IMR-90 (cell line): ENCODE results near the gene ENPP3. TPM values are rescaled to one million over a fixed set of nuclear protein-coding genes. Genes with fewer than 3 reads are reported as not detected.

Source experiments
- ATAC-seq: fragments of 200-7000 bp; cut with Tn5 transposase; 2 replicates; pipeline ENCODE4 v1.9.1; 2020; ENCODE audit warnings: low read depth, mild to moderate bottlenecking, moderate library complexity
- BruUV-seq: library from RNA; stranded (reverse); fragments of 400-500 nt; replicated peaks from 2 replicates; lab custom pipeline; 2021; lab: Mats Ljungman, UMichigan
- CTCF ChIA-PET: fragments of 300-600 bp; formaldehyde crosslinking; extraction: SDS; loops from one replicate; lab custom pipeline; 2021; ENCODE audit warnings: antibody characterized with exemption; lab: Yijun Ruan, JAX
- POLR2A ChIA-PET: fragments of 300-600 bp; sonication (Branson Sonifier 250); formaldehyde crosslinking; loops from one replicate; lab custom pipeline; 2022; ENCODE audit warnings: antibody characterized with exemption; ENCODE audit not compliant: unreplicated experiment; lab: Charles Lee
- DNase-seq: peaks from one replicate; pipeline ENCODE4 v3.0.0; 2013
- H2AFZ ChIP-seq: replicated peaks from 2 replicates; pipeline ENCODE3; 2013; ENCODE audit warnings: low read length, mild to moderate bottlenecking; ENCODE audit not compliant: poor library complexity
- H2AK5ac ChIP-seq: 2 replicates; pipeline ENCODE4 v1.6.1; 2013; ENCODE audit warnings: low read depth, low read length, inconsistent platforms
- H2AK9ac ChIP-seq: replicated peaks from 2 replicates; pipeline ENCODE3; 2013; ENCODE audit warnings: mild to moderate bottlenecking, low read depth, low read length, moderate library complexity; ENCODE audit not compliant: poor library complexity
- H2BK120ac ChIP-seq: 2 replicates; pipeline ENCODE4 v1.6.1; 2013; ENCODE audit warnings: low read depth, low read length, inconsistent platforms
- H2BK15ac ChIP-seq: 3 replicates; pipeline ENCODE4 v1.6.1; 2013; ENCODE audit warnings: low read depth, low read length, inconsistent platforms
- H2BK20ac ChIP-seq: 2 replicates; pipeline ENCODE4 v1.6.1; 2013; ENCODE audit warnings: low read depth, mild to moderate bottlenecking, inconsistent platforms, low read length, moderate library complexity
- H2BK5ac ChIP-seq: 2 replicates; pipeline ENCODE4 v1.6.1; 2013; ENCODE audit warnings: mild to moderate bottlenecking, low read depth, low read length, inconsistent platforms; ENCODE audit not compliant: poor library complexity, severe bottlenecking
- H3K14ac ChIP-seq: replicated peaks from 2 replicates; pipeline ENCODE4 v1.6.1; 2013; ENCODE audit warnings: low read depth, low read length, inconsistent platforms
- H3K18ac ChIP-seq: 2 replicates; pipeline ENCODE4 v1.6.1; 2013; ENCODE audit warnings: low read depth, low read length, control low read depth
- H3K23ac ChIP-seq: 2 replicates; pipeline ENCODE4 v1.6.1; 2013; ENCODE audit warnings: low read depth, low read length, inconsistent platforms
- H3K27ac ChIP-seq: 2 replicates; pipeline ENCODE4 v1.5.1; 2013; ENCODE audit warnings: mild to moderate bottlenecking, control low read depth, low read length; ENCODE audit not compliant: insufficient read depth
- H3K27me3 ChIP-seq: 2 replicates; pipeline ENCODE4 v1.6.1; 2013; ENCODE audit warnings: low read length; ENCODE audit not compliant: control insufficient read depth, insufficient read depth
- H3K36me3 ChIP-seq: 2 replicates; pipeline ENCODE4 v1.6.1; 2013; ENCODE audit warnings: low read length, mixed read lengths; ENCODE audit not compliant: control insufficient read depth, insufficient read depth
- H3K4ac ChIP-seq: 2 replicates; pipeline ENCODE4 v1.6.1; 2013; ENCODE audit warnings: low read depth, low read length, inconsistent platforms
- H3K4me1 ChIP-seq: 2 replicates; pipeline ENCODE4 v1.6.1; 2013; ENCODE audit warnings: low read length, mixed read lengths; ENCODE audit not compliant: control insufficient read depth, insufficient read depth
- H3K4me2 ChIP-seq: 2 replicates; pipeline ENCODE4 v1.6.1; 2013; ENCODE audit warnings: low read depth, mild to moderate bottlenecking, control low read depth, low read length, moderate library complexity
- H3K4me3 ChIP-seq: 2 replicates; pipeline ENCODE4 v1.5.1; 2013; ENCODE audit warnings: low read depth, mild to moderate bottlenecking, control low read depth, low read length, moderate library complexity; ENCODE audit not compliant: insufficient read depth
- H3K56ac ChIP-seq: 2 replicates; pipeline ENCODE4 v1.6.1; 2013; ENCODE audit warnings: low read length, inconsistent platforms; ENCODE audit not compliant: insufficient read depth; ENCODE audit errors: extremely low read depth
- H3K79me1 ChIP-seq, 2 experiments: 2 replicates each; pipeline ENCODE4 v1.6.1; 2013; ENCODE audit warnings: low read length in 2 of 2, inconsistent platforms in 1 of 2, low read depth in 1 of 2
- H3K9ac ChIP-seq: 2 replicates; pipeline ENCODE4 v1.6.1; 2013; ENCODE audit warnings: low read depth, low read length, control low read depth
- H3K9me1 ChIP-seq: 2 replicates; pipeline ENCODE4 v1.6.1; 2013; ENCODE audit warnings: low read length, inconsistent platforms; ENCODE audit not compliant: insufficient read depth
- H3K9me3 ChIP-seq: 2 replicates; pipeline ENCODE4 v1.6.1; 2013; ENCODE audit warnings: low read length; ENCODE audit not compliant: control insufficient read depth, insufficient read depth
- H4K20me1 ChIP-seq: 2 replicates; pipeline ENCODE4 v1.6.1; 2013; ENCODE audit warnings: low read length, inconsistent platforms; ENCODE audit not compliant: insufficient read depth
- H4K5ac ChIP-seq: 2 replicates; pipeline ENCODE4 v1.6.1; 2013; ENCODE audit warnings: mild to moderate bottlenecking, low read depth, low read length, control low read depth
- H4K8ac ChIP-seq, 2 experiments: 2 replicates each; pipeline ENCODE4 v1.6.1; 2013; ENCODE audit warnings: low read depth in 2 of 2, low read length in 2 of 2, control low read depth in 1 of 2, inconsistent platforms in 1 of 2
- H4K91ac ChIP-seq: 2 replicates; pipeline ENCODE4 v1.6.1; 2013; ENCODE audit warnings: low read depth, low read length, inconsistent platforms; ENCODE audit not compliant: insufficient read depth
- BHLHE40 ChIP-seq: fragments of 150-350 bp; IDR thresholded peaks from 2 replicates; pipeline ENCODE4 v1.6.1; 2016; ENCODE audit warnings: mild to moderate bottlenecking, low read depth, low read length
- CEBPB ChIP-seq: IDR thresholded peaks from 2 replicates; pipeline ENCODE4 v1.6.1; 2012; ENCODE audit warnings: low read depth, low read length, improper control_type of control experiment
- CTCF ChIP-seq: conservative IDR thresholded peaks from 2 replicates; pipeline ENCODE4 v1.5.1; 2012; ENCODE audit warnings: mild to moderate bottlenecking, low read depth, low read length, improper control_type of control experiment
- ELK1 ChIP-seq: fragments of 150-350 bp; IDR thresholded peaks from 2 replicates; pipeline ENCODE4 v1.6.1; 2016; ENCODE audit warnings: low read depth, mild to moderate bottlenecking, low read length, moderate library complexity, borderline replicate concordance
- MAZ ChIP-seq: IDR thresholded peaks from 2 replicates; pipeline ENCODE4 v1.6.1; 2012; ENCODE audit warnings: low read depth, mild to moderate bottlenecking, low read length, improper control_type of control experiment, moderate library complexity, borderline replicate concordance
- MXI1 ChIP-seq: IDR thresholded peaks from 2 replicates; pipeline ENCODE4 v1.6.1; 2012; ENCODE audit warnings: low read depth, mild to moderate bottlenecking, low read length, moderate library complexity, borderline replicate concordance
- POLR2A ChIP-seq: IDR thresholded peaks from 2 replicates; pipeline ENCODE4 v1.6.1; 2012; ENCODE audit warnings: mild to moderate bottlenecking, low read depth, low read length
- RFX5 ChIP-seq: IDR thresholded peaks from 2 replicates; pipeline ENCODE4 v1.8.0; 2012; ENCODE audit warnings: low read depth, mild to moderate bottlenecking, low read length, moderate library complexity
- SMC3 ChIP-seq: fragments of 150-350 bp; IDR thresholded peaks from 2 replicates; pipeline ENCODE4 v1.6.1; 2016; ENCODE audit warnings: low read depth, mild to moderate bottlenecking, antibody characterized with exemption, low read length, moderate library complexity
- USF2 ChIP-seq: fragments of 150-350 bp; IDR thresholded peaks from 2 replicates; pipeline ENCODE4 v1.6.1; 2017; ENCODE audit warnings: mild to moderate bottlenecking, antibody characterized with exemption, low read length, low read depth
- WGBS, 2 experiments: methylation state at CpG; one replicate each; pipeline versions ENCODE4 v1.1.5 to v1.1.7; 2013; ENCODE audit warnings: missing lambda C conversion rate in 2 of 2; ENCODE audit not compliant: insufficient read length in 1 of 2; ENCODE audit errors: extremely low coverage in 2 of 2; 5-methylcytosine and 5-hydroxymethylcytosine counted together
- dilution Hi-C: fragments of 300-500 bp; cut with HindIII; formaldehyde crosslinking; loops from one replicate; pipeline ENCODE4 v1.14.3; 2018; ENCODE audit warnings: low sequenced_read_pairs; ENCODE audit not compliant: unreplicated experiment
- in situ Hi-C: fragments of 300-500 bp; cut with MboI; formaldehyde crosslinking; loops from 3 replicates; pipeline ENCODE4 v1.14.3; 2019; ENCODE audit warnings: low sequenced_read_pairs, inconsistent platforms, mixed read lengths
- intact Hi-C: fragments of 100-400 bp; cut with micrococcal nuclease; formaldehyde crosslinking; loops from 2 replicates; pipeline ENCODE4 v1.10.0; 2022
- polyA plus RNA-seq, 3 experiments: library from polyadenylated mRNA; depleted of rRNA; stranded (reverse); fragments of >200 nt; gene quantifications; 2 replicates each; pipeline ENCODE4 v1.2.3, GENCODE V29; 2012; ENCODE audit warnings: low replicate concordance in 1 of 3
- total RNA-seq: library from RNA; depleted of rRNA; stranded (reverse); fragments of >200 nt; gene quantifications from 2 replicates; pipeline ENCODE4 v1.2.3, GENCODE V29; 2012

Gene ENPP3
- total and polyA plus RNA-seq, 2 of the 4 experiments (the other 2 are of a cell fraction): under 0.01 to 0.05 TPM

- Histone ChIP-seq H3K9me1 (peaks cover 3% of the 10 kb centered on the region; the same call in 1 of the 2 replicates), H3K79me1 (no peaks in the 10 kb centered on the region), H3K27ac (no peak overlapping the region), H2BK120ac (no peak overlapping the region), H3K27me3 (no peaks in the 10 kb centered on the region; the same call in 1 of the 2 replicates), H3K4me2 (no peak overlapping the region), H2AK5ac (no peak overlapping the region), H3K14ac (no peak overlapping the region), H2BK20ac (no peak overlapping the region), H2AK9ac (no peak overlapping the region), H4K91ac (no peak overlapping the region), H3K9ac (no peak overlapping the region), H3K4ac (no peak overlapping the region), H3K4me1 (peaks cover 2% of the 10 kb centered on the region; the same call in 1 of the 2 replicates), H3K23ac (no peak overlapping the region), H3K36me3 (no peaks in the 10 kb centered on the region), H3K56ac (no peak overlapping the region), H4K20me1 (no peaks in the 10 kb centered on the region), H3K9me3 (no peaks in the 10 kb centered on the region), H2AFZ (no peak overlapping the region), H3K4me3 (no peak overlapping the region), H3K18ac (no peak overlapping the region), H4K8ac (no peak overlapping the region), H4K5ac (no peak overlapping the region), H2BK15ac (no peak overlapping the region), H2BK5ac (no peak overlapping the region)
- BruUV-seq: no TSS peak
- CTCF ChIA-PET: no interaction called here
- TF ChIP-seq MXI1: no peak
- TF ChIP-seq BHLHE40: no peak
- no peak for TF ChIP-seq SMC3
- no peak for TF ChIP-seq MAZ
- TF ChIP-seq POLR2A: no peak
- no peak for TF ChIP-seq CEBPB
- no peak for TF ChIP-seq ELK1
- no peak for TF ChIP-seq CTCF
- TF ChIP-seq RFX5: no peak
- no peak for TF ChIP-seq USF2
- dilution Hi-C loops: no loop called here
- POLR2A ChIA-PET: interaction anchor here (0.7 kb wide), 1 partner anchor 27 kb away, joined by 3 read pairs; no protein-coding TSS in a partner anchor
- intact Hi-C loops: no loop called here
- in situ Hi-C loops: no loop called here
- no peak for DNase-seq
- ATAC-seq: no peak
- no CpG with 5 or more reads among the region's 2 CpGs for WGBS, 2 experiments
Observed at GRCh38 chr6:131776985-131777384, 139.9 kb downstream of the ENPP3 start.
